ENCODE measurements around the gene ROCK2.

Gene ROCK2

DNA sequence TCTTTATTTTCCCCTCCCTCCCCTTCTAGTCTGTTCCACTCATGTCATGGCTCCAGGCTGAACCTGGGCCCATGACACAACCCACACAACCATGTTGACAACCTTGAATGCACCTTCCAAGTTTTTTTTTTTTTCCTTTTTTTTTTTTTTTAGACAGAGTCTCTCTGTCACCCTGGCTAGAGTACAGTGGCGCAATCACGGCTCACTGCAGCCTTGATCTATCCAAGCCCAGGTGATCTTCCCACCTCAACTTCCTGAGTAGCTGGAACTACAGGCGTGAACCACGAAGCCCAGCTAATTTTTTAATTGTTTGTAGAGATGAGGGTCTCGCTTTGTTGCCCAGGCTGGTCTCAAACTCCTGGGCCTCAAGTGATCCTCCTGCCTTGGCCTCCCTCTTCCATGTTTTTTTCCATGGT is 21.9 kb upstream of the ROCK2 start:
- no peak for DNase-seq

DNA sequence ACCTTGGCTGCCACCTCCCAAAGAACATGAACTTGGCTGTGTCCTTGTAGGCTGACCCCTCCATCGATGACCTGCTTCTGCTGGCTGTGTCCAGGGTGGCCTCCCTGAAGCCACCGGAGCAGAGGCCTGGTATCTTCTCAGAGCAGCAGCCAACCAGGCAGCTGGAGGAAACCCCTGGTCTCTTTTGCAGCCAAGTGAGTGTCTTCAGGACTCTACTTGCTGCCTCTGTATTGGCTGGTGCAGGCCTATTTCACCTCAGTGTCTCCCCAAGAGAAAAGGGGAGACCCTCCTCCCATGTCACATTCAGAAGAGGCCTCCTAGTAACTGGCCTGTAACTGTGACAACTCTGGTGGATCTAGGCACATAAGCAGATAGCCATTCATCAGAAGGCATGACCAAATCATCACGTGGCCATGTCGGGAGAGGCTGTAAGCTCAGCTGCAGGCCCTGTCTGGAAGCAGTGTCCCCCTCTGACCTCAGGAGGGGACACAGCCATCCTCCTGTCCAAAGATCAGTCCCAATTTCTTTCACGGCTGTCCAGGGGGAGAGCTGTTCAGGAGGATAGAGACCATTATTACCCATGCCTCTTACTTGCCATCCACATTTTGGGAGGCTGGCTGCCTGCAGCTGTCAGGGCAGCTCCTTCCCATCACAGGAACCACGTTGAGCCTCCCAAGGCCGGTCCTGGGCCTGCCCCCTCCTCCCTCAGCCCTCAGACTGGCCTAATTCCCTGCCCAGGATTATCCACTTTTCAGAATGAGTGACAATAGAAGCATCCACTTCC is 20.9 kb upstream of the ROCK2 start:
- DNase-seq: no peak

DNA sequence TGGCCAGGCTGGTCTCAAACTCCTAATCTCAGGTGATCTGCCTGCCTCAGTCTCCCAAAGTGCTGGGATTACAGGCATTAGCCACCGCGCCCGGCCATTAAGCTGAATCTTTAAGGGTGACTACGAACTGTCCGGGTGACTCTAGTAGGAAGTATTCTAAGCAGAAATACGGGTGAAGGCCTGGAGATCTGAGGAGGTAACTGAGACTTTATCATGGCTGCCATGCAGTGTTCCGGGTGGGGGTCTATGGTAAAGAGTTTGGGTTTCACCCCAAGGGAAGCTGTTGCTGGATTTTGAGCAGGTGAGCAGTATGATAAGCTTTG is 20.1 kb upstream of the ROCK2 start:
- DNase-seq: no peak

DNA sequence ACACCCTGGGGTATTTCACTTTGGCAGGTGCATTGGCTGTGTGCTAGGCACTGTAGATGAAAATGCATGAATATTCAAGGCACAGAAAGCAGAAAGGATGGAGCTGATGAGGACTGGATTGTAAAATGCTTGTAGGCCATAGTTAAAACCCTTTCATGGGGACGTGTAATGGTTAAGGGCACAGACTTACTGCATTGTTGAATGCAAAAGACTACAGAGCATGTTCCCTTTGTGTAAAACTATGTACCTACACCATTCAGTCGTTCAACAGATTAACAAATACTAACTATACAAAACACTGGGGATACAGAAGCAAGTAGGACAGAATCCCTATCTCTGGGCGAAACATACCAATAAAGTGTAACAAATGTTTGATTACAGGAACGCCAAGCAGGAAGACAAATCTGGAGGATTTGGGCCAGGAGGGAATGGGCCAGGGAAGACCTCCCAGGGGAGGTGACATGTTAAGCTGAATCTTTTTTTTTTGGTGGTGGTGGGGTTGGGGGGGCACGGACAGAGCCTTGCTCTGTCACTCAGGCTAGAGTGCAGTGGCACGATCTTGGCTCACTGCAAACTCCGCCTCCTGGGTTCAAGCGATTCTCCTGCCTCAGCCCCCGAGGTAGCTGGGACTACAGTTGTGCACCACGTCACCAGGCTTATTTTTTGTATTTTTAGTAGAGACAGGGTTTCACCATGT is 19.6 kb upstream of the ROCK2 start:
- DNase-seq: no peak

DNA sequence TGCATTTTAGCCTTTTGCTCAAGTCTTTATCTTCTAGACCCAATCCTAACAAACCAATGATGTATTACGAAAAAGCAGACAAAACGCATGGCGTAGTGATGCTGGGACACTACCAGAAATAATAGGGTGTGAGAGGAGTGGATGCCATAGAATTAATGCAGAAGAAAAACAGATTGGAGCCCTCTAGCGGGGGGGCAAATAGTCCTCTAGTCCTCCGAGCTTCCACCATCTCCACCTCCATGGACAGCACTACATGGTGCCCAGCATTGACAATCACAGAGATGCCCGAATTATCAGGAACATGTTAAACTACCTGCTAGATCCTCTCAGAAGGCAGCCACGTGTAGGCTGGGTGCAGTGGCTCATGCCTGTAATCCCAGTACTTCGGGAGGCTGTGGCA is 15.4 kb upstream of the ROCK2 start:
- no peak for DNase-seq

DNA sequence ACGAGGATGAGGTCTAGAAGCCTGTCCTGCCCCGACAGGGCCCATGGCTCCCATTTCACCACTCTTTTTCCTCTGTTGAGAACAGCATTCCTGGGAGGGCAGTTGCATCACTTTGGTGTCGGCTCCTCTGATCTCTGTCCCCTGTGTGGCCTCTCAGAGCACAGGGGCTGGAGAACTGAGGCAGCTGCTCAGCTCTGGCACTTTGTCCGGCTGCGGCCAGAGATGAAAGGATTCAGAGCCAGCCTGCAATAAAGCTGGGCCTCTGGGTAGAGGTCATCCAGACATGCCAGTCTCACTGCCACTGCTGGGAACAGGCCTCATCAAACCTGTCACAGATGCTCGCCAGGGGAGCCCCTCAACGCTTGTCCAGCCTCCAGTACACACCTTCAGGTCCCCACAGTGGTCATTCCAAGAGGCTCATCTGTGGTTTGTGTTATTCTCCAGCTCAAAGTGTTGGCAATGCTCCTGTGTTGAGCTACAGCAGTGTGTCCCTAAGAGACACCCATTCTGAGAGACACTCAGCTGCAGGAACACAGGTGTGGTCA is 13.1 kb upstream of the ROCK2 start:
- no peak for DNase-seq

DNA sequence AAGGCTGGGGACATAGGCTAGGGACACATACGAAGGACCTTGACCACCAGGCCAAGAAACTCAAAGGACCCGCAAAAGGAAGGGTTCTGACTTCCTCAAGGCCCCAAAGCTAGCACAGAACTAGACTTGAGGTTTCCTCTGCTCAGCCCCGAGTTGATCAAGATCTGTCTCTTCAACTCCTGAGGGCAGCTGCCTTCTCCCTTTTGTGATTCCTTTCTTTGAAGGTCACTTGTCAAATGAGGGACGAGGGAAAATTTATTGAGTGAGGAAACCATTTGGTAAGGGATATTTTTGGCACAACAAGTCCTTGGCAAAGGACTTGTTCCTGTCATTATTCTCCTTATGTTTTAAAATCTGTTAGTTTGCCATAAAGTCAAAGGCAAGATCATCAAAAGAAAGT is 12.3 kb upstream of the ROCK2 start:
- no peak for DNase-seq

DNA sequence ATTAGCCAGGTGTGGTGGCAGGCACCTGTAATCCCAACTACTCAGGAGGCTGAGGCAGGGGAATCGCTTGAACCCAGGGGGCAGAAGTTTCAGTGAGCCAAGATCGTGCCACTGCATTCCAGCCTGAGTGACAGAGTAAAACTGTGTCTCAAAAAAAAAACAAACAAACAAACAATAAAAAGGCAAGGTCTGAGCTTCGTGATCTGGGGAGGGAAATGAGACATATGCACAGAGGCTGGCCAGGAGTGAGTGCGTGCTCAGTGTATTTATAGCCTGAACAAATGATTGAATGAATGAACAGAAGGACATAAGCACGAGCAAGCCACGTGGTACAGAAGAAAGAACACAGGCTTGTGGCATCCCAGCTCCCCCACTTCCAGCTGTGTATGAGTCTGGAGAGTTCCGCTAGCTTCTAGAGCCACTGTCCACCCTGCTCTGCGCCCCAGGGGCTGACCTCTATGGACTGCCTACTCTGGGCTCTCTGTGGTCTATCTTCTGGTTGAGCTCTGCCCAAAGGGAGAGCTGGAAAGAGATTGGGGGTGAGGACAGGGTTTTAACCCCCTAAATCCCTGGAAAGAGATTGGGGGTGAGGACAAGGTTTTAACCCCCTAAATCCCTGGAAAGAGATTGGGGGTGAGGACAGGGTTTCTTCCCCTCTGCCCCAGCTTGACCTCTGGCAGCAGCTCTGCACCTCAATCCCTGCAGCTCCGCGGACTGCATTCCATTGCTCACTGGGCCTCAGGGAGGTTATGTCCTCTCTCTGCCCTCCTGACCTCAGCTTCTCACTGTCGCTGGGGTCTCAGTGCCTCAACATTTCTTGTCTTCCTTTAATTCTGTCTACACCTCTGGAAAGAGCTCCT is 11.0 kb upstream of the ROCK2 start:
- DNase-seq: no peak

DNA sequence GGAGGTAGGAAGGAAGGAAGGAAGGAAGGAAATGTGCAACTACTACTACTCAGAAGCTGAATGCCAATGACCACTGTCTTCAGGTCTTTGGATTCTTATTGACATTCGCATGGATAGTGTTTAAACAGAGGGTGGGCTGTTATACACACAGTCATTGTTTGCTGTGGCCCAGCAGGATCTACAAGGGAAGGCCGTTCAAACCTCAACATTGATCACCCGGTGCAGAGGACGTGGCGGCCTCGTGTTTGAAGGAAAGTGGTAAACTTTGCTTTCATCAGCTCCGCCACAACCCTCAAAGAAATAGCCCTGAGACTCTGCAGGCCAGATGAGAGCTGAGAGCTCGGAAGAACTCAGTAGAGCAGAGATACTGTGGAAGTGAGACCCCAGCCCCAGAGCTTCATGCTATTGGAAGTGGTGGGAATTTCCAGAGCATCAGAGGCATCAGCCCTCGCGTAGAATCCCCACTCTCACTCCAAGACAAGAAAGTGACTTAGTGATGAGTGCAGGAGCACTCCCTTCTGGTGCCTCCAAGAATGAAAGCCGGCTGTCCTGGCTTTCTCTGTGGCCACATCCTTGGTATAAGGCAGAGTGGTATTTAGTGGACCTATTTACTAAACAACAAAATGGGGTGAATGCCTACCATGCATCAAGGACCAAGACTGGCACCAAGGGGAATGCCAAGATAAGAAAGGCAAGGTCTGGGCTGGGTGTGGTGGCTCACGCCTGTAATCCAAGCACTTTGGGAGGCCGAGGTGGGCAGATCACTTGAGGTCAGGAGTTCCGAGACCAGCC is 10.1 kb upstream of the ROCK2 start:
- DNase-seq: no peak

DNA sequence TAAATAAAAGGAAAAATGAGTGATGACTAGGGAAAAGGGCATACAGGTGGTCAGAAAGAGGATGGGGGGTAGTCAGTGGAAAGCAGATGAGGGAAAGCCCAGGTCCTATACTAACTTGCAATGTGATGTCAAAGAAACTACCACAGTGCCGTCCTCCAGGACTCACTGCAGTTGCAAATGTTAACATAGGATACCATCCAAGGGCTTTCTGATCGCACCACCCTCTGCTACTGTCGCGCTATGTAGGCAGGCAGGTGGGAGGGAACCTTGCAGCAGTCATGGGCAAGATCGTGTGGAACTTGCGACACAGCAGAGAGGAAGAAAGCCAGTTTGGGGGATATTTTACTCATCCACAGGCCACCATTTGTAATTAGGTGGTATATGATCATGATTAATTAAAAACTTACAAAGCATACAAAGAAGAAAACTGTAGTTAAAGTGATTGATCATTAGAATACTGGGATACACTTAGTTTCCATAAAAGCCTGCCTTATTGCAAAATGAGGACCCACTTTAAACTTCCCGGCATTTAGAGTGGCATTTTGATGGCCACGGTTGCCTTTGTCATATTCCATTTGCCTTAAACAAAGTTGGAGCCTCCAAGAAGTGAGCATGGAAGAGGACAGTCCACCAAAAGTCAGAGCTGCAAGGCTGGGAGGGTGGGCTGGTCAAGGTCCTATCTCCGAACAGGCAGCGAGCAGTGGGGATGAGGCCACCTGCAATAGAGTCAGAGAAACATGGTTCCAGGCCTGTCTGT is 8.5 kb upstream of the ROCK2 start:
- no peak for DNase-seq

DNA sequence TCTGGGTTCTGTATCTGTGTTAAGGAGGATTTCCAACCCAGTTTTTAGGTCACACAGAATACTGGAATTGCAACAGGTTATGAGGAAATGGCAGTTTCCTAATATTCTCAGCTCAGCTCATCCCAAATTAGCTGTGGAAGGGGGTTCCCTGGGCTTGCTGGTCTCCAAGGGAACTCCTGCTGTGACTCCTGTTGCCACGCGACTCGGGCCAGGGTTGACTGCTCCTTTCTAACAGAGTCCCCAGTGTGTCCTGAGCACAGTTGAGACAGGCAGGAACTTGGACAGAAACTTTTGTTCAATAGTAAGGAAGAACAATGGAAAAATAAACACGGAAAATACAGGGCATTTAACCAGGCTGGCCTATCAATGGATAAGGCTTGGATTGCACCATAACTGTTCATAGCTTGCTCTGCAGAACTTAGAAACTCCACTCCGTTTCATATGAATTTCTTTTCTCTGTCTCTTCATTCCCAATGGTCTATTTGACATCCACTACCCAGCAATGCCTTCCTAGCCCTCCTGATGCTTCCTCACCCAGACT is 3.8 kb upstream of the ROCK2 start:
- DNase-seq: no peak

DNA sequence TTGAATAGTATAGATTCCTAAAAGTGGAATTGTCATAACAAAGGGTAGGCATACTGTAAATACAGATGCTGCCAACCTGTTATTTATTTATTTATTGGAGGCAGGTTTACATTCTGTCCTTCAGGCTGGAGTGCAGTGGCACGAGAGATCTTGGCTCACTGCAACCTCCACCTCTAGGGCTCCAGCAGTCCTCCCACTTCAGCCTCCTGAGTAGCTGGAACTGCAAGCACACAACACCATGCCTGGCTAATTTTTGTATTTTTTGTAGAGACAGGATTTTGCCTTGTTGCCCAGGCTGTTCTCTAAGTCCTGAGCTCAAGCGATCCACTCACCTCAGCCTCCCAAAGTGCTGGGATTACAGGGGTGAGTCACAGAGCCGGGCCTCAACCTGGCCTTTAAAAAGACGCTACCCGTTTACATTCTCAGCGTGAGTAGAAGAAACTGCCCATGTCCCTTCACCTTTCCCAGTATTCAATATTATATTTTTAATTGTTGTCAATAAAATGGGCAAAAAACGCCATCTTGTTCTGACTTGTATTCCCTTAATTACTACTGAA is 3.0 kb upstream of the ROCK2 start:
- no peak for DNase-seq

DNA sequence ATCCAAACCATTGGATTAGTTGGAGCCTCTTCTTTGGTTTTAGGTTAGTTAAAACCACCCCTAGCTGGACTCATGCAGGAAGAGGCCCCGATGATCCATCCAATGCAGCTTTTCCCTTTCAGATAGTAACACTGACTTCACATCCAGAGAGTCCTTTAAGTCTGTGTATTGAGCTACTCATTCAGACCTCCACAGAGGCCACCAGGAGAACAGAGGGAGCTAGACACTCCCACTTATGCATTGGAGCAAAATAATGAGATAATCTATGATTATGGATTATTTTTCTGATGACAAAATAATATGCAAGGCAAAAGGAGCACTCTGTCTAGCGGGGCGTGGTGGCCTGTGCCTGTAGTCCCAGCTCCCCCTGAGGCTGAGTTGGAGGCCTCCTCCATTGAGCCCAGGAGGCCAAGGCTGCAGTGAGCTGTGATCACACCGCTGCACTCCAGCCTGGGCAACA is 1.6 kb upstream of the ROCK2 start:
- DNase-seq: no peak

DNA sequence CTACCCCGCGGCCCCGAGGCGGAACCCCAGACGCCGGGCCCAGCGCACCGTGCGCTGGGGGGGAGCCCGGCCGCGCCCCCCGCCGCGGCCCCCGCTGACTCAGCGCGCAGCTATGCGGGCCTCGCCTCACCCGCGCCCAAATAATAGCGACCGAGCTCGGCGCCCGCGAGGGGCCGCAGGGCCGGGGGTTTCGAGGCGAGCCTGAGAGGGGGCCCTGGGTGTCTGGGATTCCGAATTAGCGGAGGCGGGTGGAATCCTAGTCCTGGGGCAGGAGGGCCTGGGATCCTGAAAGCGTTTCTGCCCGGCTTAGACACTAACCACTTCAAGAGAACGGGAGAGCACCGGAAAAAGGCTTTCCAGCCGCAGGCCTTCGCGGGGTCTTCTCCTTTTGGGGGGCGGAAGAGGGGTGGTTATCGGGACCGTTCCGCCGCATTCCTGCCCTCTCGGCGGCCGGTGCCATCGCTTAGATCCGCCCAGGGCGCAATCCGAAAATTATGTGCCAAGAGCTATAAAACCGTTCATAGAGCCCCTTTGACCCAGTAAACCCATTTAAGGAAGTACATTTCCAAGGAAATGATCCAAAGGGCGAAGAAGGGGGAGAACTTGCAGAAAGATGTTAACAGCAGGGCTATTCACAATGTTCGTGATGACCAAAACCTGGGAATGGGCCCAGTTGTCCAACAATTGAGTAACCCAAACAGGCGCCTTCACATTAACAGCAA is 681 bp upstream of the ROCK2 start:
- DNase-seq: no peak

DNA sequence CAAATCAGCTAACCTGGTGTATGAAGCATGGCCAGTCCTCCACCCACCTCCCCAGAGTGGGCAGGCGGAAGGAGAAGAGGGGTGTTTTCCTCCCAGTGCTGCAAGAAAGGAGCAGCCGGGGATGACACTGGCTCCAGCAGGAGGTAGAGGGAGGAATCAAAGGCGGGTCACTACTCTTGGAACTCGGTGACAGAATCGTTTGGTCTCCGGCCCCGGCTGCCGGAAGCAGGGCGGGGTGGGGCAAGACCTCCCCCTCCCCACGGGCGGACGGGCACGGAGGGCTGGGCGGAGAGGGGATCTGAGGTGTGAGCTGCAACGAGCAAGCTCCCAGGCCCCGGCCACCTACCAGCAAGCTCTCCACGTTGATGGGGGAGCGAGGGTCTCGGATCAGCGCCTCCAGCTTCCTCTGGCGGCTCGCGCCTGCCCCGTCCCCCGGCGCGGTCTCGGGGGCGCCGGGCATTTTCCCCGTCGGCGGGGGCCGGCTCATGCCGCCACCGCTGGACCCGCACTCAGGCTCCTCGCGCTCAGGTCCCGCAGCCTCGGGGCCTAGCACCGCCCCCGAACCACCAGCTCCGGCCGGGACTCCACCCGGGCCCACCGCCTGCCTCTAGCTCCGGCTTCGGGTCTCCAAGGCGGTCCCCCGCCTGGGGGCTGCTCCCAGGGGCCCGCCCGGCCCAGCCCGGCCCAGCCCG is 640 bp downstream of the ROCK2 start:
- DNase-seq: peak; percentile 42

DNA sequence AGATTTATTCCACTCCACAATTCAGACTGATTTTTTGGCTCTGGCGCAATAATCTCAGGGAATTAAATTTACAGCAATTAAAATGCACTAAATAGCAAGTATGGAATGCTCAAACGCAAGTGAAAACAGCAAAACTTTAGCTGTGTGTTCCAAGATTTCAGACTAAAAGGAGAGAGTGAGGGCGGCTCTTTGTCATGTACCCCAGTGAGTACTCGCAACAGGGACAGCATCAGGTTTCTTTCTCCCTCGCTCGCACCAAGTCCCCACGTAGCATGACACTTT is 1.1 kb downstream of the ROCK2 start:
- DNase-seq: no peak

DNA sequence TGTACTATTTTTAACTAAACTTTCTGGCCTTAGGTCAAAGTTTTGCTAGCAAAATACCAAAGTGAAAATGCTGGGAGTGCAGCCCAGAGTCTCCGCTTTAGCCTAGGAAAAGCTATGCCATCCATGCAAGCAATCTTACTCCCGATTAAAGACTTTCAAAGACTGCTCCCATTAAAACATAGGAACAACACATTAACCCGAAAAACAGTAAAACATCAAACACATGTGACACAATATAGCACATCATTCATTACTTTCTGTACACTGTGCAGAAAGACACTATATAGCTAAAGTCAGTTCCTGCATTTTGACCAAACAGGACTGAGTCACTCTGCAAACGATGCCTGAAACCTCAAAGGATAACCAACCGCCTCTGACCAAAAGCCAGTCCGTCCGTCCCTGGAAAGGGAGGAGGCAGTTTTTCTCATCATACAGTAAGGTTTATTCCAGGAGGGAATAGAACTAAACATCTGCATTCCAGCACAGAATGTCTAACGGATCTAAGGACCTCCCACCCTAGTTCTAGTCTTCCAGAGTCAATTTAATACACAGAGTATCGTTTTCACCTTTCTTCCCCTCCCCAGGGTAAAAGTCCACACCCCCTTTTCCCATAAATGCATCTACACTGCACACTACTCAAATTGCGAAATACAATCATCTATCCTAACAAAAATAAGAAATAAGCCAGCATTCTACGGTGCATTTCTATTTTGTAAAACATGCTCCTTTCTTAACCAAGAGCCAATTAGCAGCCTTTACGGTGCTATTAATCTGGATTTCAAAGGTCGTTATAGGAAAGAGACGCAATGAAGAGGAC is 1.7 kb downstream of the ROCK2 start:
- no peak for DNase-seq

DNA sequence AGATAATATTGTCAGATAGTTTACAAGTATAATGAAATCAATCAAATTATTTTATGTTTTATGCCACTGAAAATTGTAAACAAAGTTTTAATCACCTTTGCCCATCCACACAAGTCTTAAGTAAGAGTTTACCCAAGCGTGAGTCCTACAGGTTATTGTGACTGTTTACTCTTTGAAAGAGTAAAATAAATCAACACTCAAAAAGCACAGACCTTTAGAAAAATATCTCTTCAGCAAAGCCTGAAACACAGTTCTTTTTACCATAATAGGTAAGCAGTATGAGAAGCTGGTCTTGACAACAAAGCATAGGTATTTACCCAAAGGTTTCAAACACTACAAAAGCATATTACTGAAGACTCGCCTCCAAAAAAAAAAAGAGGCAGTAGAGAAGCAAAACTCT is 3.7 kb downstream of the ROCK2 start:
- DNase-seq: no peak

DNA sequence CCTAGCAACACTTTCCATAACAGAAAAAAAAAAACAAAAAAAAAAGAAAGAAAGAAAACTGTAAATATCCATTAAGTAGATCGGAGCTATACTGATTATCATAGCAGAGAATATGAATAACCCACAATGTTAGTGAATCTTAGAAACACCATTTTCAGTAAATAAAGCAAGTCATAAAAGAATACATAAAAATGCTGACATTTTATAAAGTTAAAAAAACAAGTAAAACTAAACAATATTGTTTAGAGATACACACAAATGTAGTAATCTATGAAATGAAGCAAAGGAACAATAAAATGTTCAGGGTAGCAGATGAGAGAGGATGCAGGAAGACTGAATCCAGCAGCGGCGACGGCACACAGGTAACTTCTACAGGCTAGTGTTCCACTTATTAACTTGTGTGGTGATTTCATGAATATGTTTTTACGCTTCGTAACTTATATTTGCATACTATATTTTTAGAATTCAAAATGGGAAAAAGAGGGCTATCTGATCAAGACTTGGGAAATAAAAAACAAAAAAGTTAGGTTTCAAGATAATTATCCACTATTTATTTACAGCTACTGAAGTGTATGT is 4.8 kb downstream of the ROCK2 start:
- no peak for DNase-seq
